Progenitor cell of endocrine pancreas (in vitro differentiated cells): ENCODE measurements around the gene SESN1. TPM values are rescaled to one million over a fixed set of nuclear protein-coding genes. Genes with fewer than 3 reads are reported as not detected.

Source experiments
- DNase-seq: peaks from one replicate; pipeline ENCODE4 v3.0.0; 2021; ENCODE audit warnings: low spot score; ENCODE audit not compliant: unreplicated experiment
- H3K27ac Mint-ChIP-seq: 2 replicates; pipeline ENCODE4 v1.8.0; 2021; ENCODE audit warnings: mild to moderate bottlenecking, moderate library complexity, mixed read lengths
- H3K27me3 Mint-ChIP-seq: 2 replicates; pipeline ENCODE4 v1.8.0; 2021; ENCODE audit warnings: mixed read lengths
- H3K36me3 Mint-ChIP-seq: 2 replicates; pipeline ENCODE4 v1.8.0; 2022; ENCODE audit warnings: mixed read lengths; ENCODE audit not compliant: insufficient read depth
- H3K4me1 Mint-ChIP-seq: 2 replicates; pipeline ENCODE4 v1.8.0; 2021; ENCODE audit warnings: low read depth, mixed read lengths
- H3K4me3 Mint-ChIP-seq: 2 replicates; pipeline ENCODE4 v1.8.0; 2021; ENCODE audit warnings: low read depth, mild to moderate bottlenecking, moderate library complexity, mixed read lengths
- H3K9me3 Mint-ChIP-seq: 2 replicates; pipeline ENCODE4 v1.8.0; 2021; ENCODE audit warnings: low read depth, mixed read lengths
- total RNA-seq: library from RNA; stranded (reverse); gene quantifications from 2 replicates; pipeline ENCODE4 v1.2.1, GENCODE V29; 2021
- TF ChIP-seq, protein P1 (sequence below): fragments of 200-600 bp; sonication (generic); IDR thresholded peaks from one replicate; pipeline ENCODE4 v1.5.0; 2021; ENCODE audit warnings: antibody characterized with exemption, mild to moderate bottlenecking; ENCODE audit not compliant: unreplicated experiment

SESN1 gene
- total RNA-seq, 1 donor from 2014 or later = 23.9 TPM

DNA sequence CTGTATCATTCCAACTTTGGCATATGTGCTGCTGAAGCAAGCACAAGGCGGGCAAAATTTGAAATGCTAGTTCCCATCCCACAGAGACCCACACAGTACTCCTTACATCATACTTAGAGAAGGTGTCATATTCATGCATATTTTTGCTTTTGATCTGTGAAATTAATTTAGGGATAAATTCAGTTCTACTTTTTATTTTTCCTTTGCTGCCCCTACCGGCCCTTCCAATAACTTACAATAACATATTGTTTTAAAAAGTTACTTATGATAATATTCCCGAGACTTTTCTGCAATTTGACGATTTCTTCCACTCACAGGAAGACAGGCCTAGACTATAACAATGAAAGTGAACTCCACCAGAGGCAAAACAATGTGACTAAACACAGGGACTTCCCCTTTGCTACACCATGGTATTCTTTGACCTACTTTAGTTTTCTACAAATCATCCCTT lies 35.0 kb downstream of the SESN1 start:
- DNase-seq = no peak
- H3K4me3 Mint-ChIP-seq = no peak overlapping the region
- no peaks in the 10 kb centered on the region for H3K36me3 Mint-ChIP-seq
- H3K27me3 Mint-ChIP-seq = no peaks in the 10 kb centered on the region
- H3K4me1 Mint-ChIP-seq = peaks cover 3% of the 10 kb centered on the region
- no peaks in the 10 kb centered on the region for H3K9me3 Mint-ChIP-seq
- no peak overlapping the region for H3K27ac Mint-ChIP-seq
- TF ChIP-seq, protein P1, sequence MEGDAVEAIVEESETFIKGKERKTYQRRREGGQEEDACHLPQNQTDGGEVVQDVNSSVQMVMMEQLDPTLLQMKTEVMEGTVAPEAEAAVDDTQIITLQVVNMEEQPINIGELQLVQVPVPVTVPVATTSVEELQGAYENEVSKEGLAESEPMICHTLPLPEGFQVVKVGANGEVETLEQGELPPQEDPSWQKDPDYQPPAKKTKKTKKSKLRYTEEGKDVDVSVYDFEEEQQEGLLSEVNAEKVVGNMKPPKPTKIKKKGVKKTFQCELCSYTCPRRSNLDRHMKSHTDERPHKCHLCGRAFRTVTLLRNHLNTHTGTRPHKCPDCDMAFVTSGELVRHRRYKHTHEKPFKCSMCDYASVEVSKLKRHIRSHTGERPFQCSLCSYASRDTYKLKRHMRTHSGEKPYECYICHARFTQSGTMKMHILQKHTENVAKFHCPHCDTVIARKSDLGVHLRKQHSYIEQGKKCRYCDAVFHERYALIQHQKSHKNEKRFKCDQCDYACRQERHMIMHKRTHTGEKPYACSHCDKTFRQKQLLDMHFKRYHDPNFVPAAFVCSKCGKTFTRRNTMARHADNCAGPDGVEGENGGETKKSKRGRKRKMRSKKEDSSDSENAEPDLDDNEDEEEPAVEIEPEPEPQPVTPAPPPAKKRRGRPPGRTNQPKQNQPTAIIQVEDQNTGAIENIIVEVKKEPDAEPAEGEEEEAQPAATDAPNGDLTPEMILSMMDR = no peak

DNA sequence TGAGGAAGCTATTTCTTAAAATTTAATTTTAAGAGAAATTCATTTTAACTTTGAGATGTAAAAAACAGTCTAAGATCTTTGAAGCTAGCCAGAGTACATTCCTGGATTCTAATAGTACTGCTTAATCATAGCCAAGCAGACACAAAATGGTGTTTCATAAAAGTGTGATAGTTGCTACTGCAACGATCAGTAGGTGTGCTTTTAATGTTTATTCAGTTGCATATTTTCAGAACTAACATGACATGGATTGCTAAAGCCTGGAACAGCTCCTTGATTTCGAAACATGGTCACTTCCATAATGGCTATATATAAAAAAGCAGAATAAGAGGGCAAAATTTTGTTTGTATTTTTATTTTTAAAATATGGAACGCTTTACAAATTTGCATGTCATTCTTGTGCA lies 35.5 kb downstream of the SESN1 start:
- TF ChIP-seq, protein P1 = no peak
- Mint-ChIP-seq H3K27ac (no peak overlapping the region), H3K9me3 (no peaks in the 10 kb centered on the region), H3K4me3 (no peak overlapping the region), H3K27me3 (no peaks in the 10 kb centered on the region), H3K4me1 (peaks cover 3% of the 10 kb centered on the region), H3K36me3 (no peaks in the 10 kb centered on the region)
- DNase-seq = no peak

DNA sequence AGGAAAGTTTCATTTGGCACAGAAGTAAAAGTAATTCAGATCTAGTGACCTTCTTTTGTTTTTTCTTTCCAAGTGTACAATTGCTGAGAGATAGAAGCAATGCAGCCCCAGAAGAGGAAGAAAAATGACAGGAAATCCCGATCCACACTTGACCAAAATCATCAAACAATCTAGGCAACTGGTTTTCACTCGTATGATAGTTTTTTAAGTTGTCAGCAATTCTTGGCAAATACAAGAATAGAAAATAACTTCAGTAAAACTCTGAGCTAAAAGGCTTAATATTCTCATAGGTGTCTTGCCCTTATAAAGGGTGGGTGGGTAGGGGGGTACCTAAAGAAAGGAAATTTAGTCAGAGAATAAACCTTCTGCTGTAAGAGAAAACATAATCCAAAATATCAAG lies 36.0 kb downstream of the SESN1 start:
- no peaks in the 10 kb centered on the region for H3K36me3 Mint-ChIP-seq
- H3K9me3 Mint-ChIP-seq = no peaks in the 10 kb centered on the region
- TF ChIP-seq, protein P1 = no peak
- no peak overlapping the region for H3K4me3 Mint-ChIP-seq
- H3K27me3 Mint-ChIP-seq = no peaks in the 10 kb centered on the region
- peaks cover 3% of the 10 kb centered on the region for H3K4me1 Mint-ChIP-seq
- no peak for DNase-seq
- H3K27ac Mint-ChIP-seq = no peak overlapping the region

DNA sequence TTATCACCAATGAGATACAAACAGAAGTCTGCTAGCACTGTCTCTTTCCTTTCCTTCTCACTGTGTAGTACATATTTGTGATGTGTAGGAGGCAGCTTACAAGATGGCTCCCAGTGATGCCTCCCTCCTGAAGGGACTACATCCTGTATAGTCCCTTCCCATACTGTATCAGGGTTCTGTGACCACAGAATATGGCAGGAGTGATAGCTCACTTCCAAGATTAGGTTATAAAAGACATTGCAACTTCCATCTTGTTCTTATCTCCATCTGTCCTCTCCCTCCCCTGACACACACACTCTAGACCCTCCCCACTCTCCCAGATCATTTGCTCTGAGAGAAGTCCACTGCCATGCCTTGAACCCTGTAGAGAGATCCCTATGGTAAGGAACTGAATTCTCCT lies 38.0 kb downstream of the SESN1 start:
- TF ChIP-seq, protein P1 = no peak
- no peak overlapping the region for H3K4me3 Mint-ChIP-seq
- no peaks in the 10 kb centered on the region for H3K27me3 Mint-ChIP-seq
- H3K36me3 Mint-ChIP-seq = no peaks in the 10 kb centered on the region
- no peak for DNase-seq
- no peak overlapping the region for H3K27ac Mint-ChIP-seq
- H3K9me3 Mint-ChIP-seq = no peaks in the 10 kb centered on the region
- H3K4me1 Mint-ChIP-seq = peaks cover 8% of the 10 kb centered on the region

DNA sequence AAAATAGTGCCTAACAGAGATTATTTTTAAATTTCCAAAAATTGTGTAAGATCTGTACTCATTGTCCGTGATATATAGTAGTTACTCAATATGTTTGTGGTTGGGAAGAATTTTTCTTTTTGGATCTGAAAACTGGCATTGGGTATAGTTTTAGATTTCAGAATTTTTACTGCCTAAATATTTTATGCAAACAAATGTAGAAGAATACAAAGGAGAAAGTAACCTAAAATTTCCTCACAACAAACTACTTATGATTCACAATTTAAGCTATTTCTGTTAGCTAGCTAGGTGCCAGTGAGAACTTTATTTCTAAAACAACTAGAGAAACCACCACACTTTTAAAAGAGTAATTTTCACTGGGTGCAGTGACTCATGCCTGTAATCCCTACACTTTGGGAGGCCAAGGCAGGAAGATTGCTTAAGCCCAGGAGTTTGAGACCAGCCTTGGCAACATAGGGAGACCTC lies 38.8 kb downstream of the SESN1 start:
- no peaks in the 10 kb centered on the region for H3K9me3 Mint-ChIP-seq
- TF ChIP-seq, protein P1 = no peak
- H3K27me3 Mint-ChIP-seq = no peaks in the 10 kb centered on the region
- H3K27ac Mint-ChIP-seq = no peak overlapping the region
- no peaks in the 10 kb centered on the region for H3K36me3 Mint-ChIP-seq
- DNase-seq = no peak
- H3K4me3 Mint-ChIP-seq = no peak overlapping the region
- peaks cover 12% of the 10 kb centered on the region for H3K4me1 Mint-ChIP-seq
